H4 (cell line): ENCODE measurements around the gene HAUS5. TPM values are rescaled to one million over a fixed set of nuclear protein-coding genes. Genes with fewer than 3 reads are reported as not detected.

Experiments
- DNase-seq: peaks from one replicate; pipeline ENCODE4 v3.0.0-alpha.2; 2015; ENCODE audit warnings: low spot score
- total RNA-seq: library from RNA; depleted of rRNA; stranded (reverse); fragments of >200 nt; shearing (Covaris generic); gene quantifications from 2 replicates; pipeline ENCODE4 v1.2.3, GENCODE V29; 2014; rRNA removed

The HAUS5 gene
- total RNA-seq, 1 experiment from 2014 or later, result 17.2 TPM

- DNase-seq, result peak; percentile 65
These were observed 60.7 kb downstream of the HAUS5 start for GRCh38 chr19:35673121-35673804.

Other genes with a start within 250 kb of the HAUS5 start
- 0.21 TPM in 1 of 2 replicates, not detected in the other for gene GPR42, start 241.7 kb upstream of the HAUS5 start, total RNA-seq
- gene FFAR2, start 164.5 kb upstream of the HAUS5 start, total RNA-seq, result not detected in 2 replicates
- gene KRTDAP, start 122.3 kb upstream of the HAUS5 start, total RNA-seq, result not detected in 2 replicates
- gene DMKN, start 99.1 kb upstream of the HAUS5 start, total RNA-seq, result 19.6 and 34.6 TPM in 2 replicates
- gene SBSN, start 84.4 kb upstream of the HAUS5 start, total RNA-seq, result 0.45 TPM in 1 of 2 replicates, not detected in the other
- not detected in 2 replicates for gene GAPDHS, start 79.3 kb upstream of the HAUS5 start, total RNA-seq
- gene TMEM147, start 67.1 kb upstream of the HAUS5 start, total RNA-seq, result 306 and 341 TPM in 2 replicates
- not detected in 2 replicates for gene ATP4A, start 49.1 kb upstream of the HAUS5 start, total RNA-seq
- gene PMIS2, start 26.6 kb upstream of the HAUS5 start, total RNA-seq, result not detected in 2 replicates
- gene RBM42, start 16.3 kb downstream of the HAUS5 start, total RNA-seq, result 135 and 156 TPM in 2 replicates
- 2.8 and 4.9 TPM in 2 replicates for gene ETV2, start 29.0 kb downstream of the HAUS5 start, total RNA-seq
- 1,937 and 2,103 TPM in 2 replicates for gene COX6B1, start 35.6 kb downstream of the HAUS5 start, total RNA-seq
- gene UPK1A, start 53.8 kb downstream of the HAUS5 start, total RNA-seq, result not detected in 2 replicates
- not detected in 2 replicates for gene ZBTB32, start 91.8 kb downstream of the HAUS5 start, total RNA-seq
- 4.9 and 8.8 TPM in 2 replicates for gene KMT2B, start 105.3 kb downstream of the HAUS5 start, total RNA-seq
- gene IGFLR1, start 129.7 kb downstream of the HAUS5 start, total RNA-seq, result 6.2 and 31.2 TPM in 2 replicates
- 25.2 and 27.5 TPM in 2 replicates for gene U2AF1L4, start 132.7 kb downstream of the HAUS5 start, total RNA-seq
- gene PSENEN, start 132.9 kb downstream of the HAUS5 start, total RNA-seq, result 91.4 and 100 TPM in 2 replicates
- gene LIN37, start 135.8 kb downstream of the HAUS5 start, total RNA-seq, result 11.5 and 15.5 TPM in 2 replicates
- gene HSPB6, start 144.3 kb downstream of the HAUS5 start, total RNA-seq, result not detected in 2 replicates
- gene PROSER3, start 145.4 kb downstream of the HAUS5 start, total RNA-seq, result 9.6 and 15.3 TPM in 2 replicates
- gene ARHGAP33, start 162.8 kb downstream of the HAUS5 start, total RNA-seq, result 1.5 and 2.2 TPM in 2 replicates
- not detected in 2 replicates for gene PRODH2, start 200.1 kb downstream of the HAUS5 start, total RNA-seq
- not detected in 2 replicates for gene NPHS1, start 239.8 kb downstream of the HAUS5 start, total RNA-seq
- 0.08 and 0.19 TPM in 2 replicates for gene KIRREL2, start 244.2 kb downstream of the HAUS5 start, total RNA-seq